IMR-90 (cell line): ENCODE measurements around the gene MED6. TPM values are rescaled to one million over a fixed set of nuclear protein-coding genes. Genes with fewer than 3 reads are reported as not detected.

ENCODE experiments used
- ATAC-seq: fragments of 200-7000 bp; cut with Tn5 transposase; 2 replicates; pipeline ENCODE4 v1.9.1; 2020; ENCODE audit warnings: low read depth, mild to moderate bottlenecking, moderate library complexity
- BruUV-seq: library from RNA; stranded (reverse); fragments of 400-500 nt; replicated peaks from 2 replicates; lab custom pipeline; 2021; lab: Mats Ljungman, UMichigan
- CTCF ChIA-PET: fragments of 300-600 bp; formaldehyde crosslinking; extraction: SDS; loops from one replicate; lab custom pipeline; 2021; ENCODE audit warnings: antibody characterized with exemption; lab: Yijun Ruan, JAX
- POLR2A ChIA-PET: fragments of 300-600 bp; sonication (Branson Sonifier 250); formaldehyde crosslinking; loops from one replicate; lab custom pipeline; 2022; ENCODE audit warnings: antibody characterized with exemption; ENCODE audit not compliant: unreplicated experiment; lab: Charles Lee
- DNase-seq: peaks from one replicate; pipeline ENCODE4 v3.0.0; 2013
- H2AFZ ChIP-seq: replicated peaks from 2 replicates; pipeline ENCODE3; 2013; ENCODE audit warnings: low read length, mild to moderate bottlenecking; ENCODE audit not compliant: poor library complexity
- H2AK5ac ChIP-seq: 2 replicates; pipeline ENCODE4 v1.6.1; 2013; ENCODE audit warnings: low read depth, low read length, inconsistent platforms
- H2AK9ac ChIP-seq: replicated peaks from 2 replicates; pipeline ENCODE3; 2013; ENCODE audit warnings: mild to moderate bottlenecking, low read depth, low read length, moderate library complexity; ENCODE audit not compliant: poor library complexity
- H2BK120ac ChIP-seq: 2 replicates; pipeline ENCODE4 v1.6.1; 2013; ENCODE audit warnings: low read depth, low read length, inconsistent platforms
- H2BK15ac ChIP-seq: 3 replicates; pipeline ENCODE4 v1.6.1; 2013; ENCODE audit warnings: low read depth, low read length, inconsistent platforms
- H2BK20ac ChIP-seq: 2 replicates; pipeline ENCODE4 v1.6.1; 2013; ENCODE audit warnings: low read depth, mild to moderate bottlenecking, inconsistent platforms, low read length, moderate library complexity
- H2BK5ac ChIP-seq: 2 replicates; pipeline ENCODE4 v1.6.1; 2013; ENCODE audit warnings: mild to moderate bottlenecking, low read depth, low read length, inconsistent platforms; ENCODE audit not compliant: poor library complexity, severe bottlenecking
- H3K14ac ChIP-seq: replicated peaks from 2 replicates; pipeline ENCODE4 v1.6.1; 2013; ENCODE audit warnings: low read depth, low read length, inconsistent platforms
- H3K18ac ChIP-seq: 2 replicates; pipeline ENCODE4 v1.6.1; 2013; ENCODE audit warnings: low read depth, low read length, control low read depth
- H3K23ac ChIP-seq: 2 replicates; pipeline ENCODE4 v1.6.1; 2013; ENCODE audit warnings: low read depth, low read length, inconsistent platforms
- H3K27ac ChIP-seq: 2 replicates; pipeline ENCODE4 v1.5.1; 2013; ENCODE audit warnings: mild to moderate bottlenecking, control low read depth, low read length; ENCODE audit not compliant: insufficient read depth
- H3K27me3 ChIP-seq: 2 replicates; pipeline ENCODE4 v1.6.1; 2013; ENCODE audit warnings: low read length; ENCODE audit not compliant: control insufficient read depth, insufficient read depth
- H3K36me3 ChIP-seq: 2 replicates; pipeline ENCODE4 v1.6.1; 2013; ENCODE audit warnings: low read length, mixed read lengths; ENCODE audit not compliant: control insufficient read depth, insufficient read depth
- H3K4ac ChIP-seq: 2 replicates; pipeline ENCODE4 v1.6.1; 2013; ENCODE audit warnings: low read depth, low read length, inconsistent platforms
- H3K4me1 ChIP-seq: 2 replicates; pipeline ENCODE4 v1.6.1; 2013; ENCODE audit warnings: low read length, mixed read lengths; ENCODE audit not compliant: control insufficient read depth, insufficient read depth
- H3K4me2 ChIP-seq: 2 replicates; pipeline ENCODE4 v1.6.1; 2013; ENCODE audit warnings: low read depth, mild to moderate bottlenecking, control low read depth, low read length, moderate library complexity
- H3K4me3 ChIP-seq: 2 replicates; pipeline ENCODE4 v1.5.1; 2013; ENCODE audit warnings: low read depth, mild to moderate bottlenecking, control low read depth, low read length, moderate library complexity; ENCODE audit not compliant: insufficient read depth
- H3K56ac ChIP-seq: 2 replicates; pipeline ENCODE4 v1.6.1; 2013; ENCODE audit warnings: low read length, inconsistent platforms; ENCODE audit not compliant: insufficient read depth; ENCODE audit errors: extremely low read depth
- H3K79me1 ChIP-seq, 2 experiments: 2 replicates each; pipeline ENCODE4 v1.6.1; 2013; ENCODE audit warnings: low read length in 2 of 2, inconsistent platforms in 1 of 2, low read depth in 1 of 2
- H3K9ac ChIP-seq: 2 replicates; pipeline ENCODE4 v1.6.1; 2013; ENCODE audit warnings: low read depth, low read length, control low read depth
- H3K9me1 ChIP-seq: 2 replicates; pipeline ENCODE4 v1.6.1; 2013; ENCODE audit warnings: low read length, inconsistent platforms; ENCODE audit not compliant: insufficient read depth
- H3K9me3 ChIP-seq: 2 replicates; pipeline ENCODE4 v1.6.1; 2013; ENCODE audit warnings: low read length; ENCODE audit not compliant: control insufficient read depth, insufficient read depth
- H4K20me1 ChIP-seq: 2 replicates; pipeline ENCODE4 v1.6.1; 2013; ENCODE audit warnings: low read length, inconsistent platforms; ENCODE audit not compliant: insufficient read depth
- H4K5ac ChIP-seq: 2 replicates; pipeline ENCODE4 v1.6.1; 2013; ENCODE audit warnings: mild to moderate bottlenecking, low read depth, low read length, control low read depth
- H4K8ac ChIP-seq, 2 experiments: 2 replicates each; pipeline ENCODE4 v1.6.1; 2013; ENCODE audit warnings: low read depth in 2 of 2, low read length in 2 of 2, control low read depth in 1 of 2, inconsistent platforms in 1 of 2
- H4K91ac ChIP-seq: 2 replicates; pipeline ENCODE4 v1.6.1; 2013; ENCODE audit warnings: low read depth, low read length, inconsistent platforms; ENCODE audit not compliant: insufficient read depth
- BHLHE40 ChIP-seq: fragments of 150-350 bp; IDR thresholded peaks from 2 replicates; pipeline ENCODE4 v1.6.1; 2016; ENCODE audit warnings: mild to moderate bottlenecking, low read depth, low read length
- CEBPB ChIP-seq: IDR thresholded peaks from 2 replicates; pipeline ENCODE4 v1.6.1; 2012; ENCODE audit warnings: low read depth, low read length, improper control_type of control experiment
- CHD1 ChIP-seq: IDR thresholded peaks from 2 replicates; pipeline ENCODE4 v1.6.1; 2012; ENCODE audit warnings: low read depth, low read length, improper control_type of control experiment
- CTCF ChIP-seq: conservative IDR thresholded peaks from 2 replicates; pipeline ENCODE4 v1.5.1; 2012; ENCODE audit warnings: mild to moderate bottlenecking, low read depth, low read length, improper control_type of control experiment
- FOS ChIP-seq: fragments of 150-350 bp; IDR thresholded peaks from 2 replicates; pipeline ENCODE4 v1.6.1; 2016; ENCODE audit warnings: low read depth, low read length
- MAFK ChIP-seq: IDR thresholded peaks from 2 replicates; pipeline ENCODE4 v1.6.1; 2012; ENCODE audit warnings: low read depth, low read length, improper control_type of control experiment
- MAZ ChIP-seq: IDR thresholded peaks from 2 replicates; pipeline ENCODE4 v1.6.1; 2012; ENCODE audit warnings: low read depth, mild to moderate bottlenecking, low read length, improper control_type of control experiment, moderate library complexity, borderline replicate concordance
- MXI1 ChIP-seq: IDR thresholded peaks from 2 replicates; pipeline ENCODE4 v1.6.1; 2012; ENCODE audit warnings: low read depth, mild to moderate bottlenecking, low read length, moderate library complexity, borderline replicate concordance
- NFE2L2 ChIP-seq: fragments of 150-350 bp; IDR thresholded peaks from 2 replicates; pipeline ENCODE4 v1.6.1; 2016; ENCODE audit warnings: low read depth, mild to moderate bottlenecking, low read length
- POLR2A ChIP-seq: IDR thresholded peaks from 2 replicates; pipeline ENCODE4 v1.6.1; 2012; ENCODE audit warnings: mild to moderate bottlenecking, low read depth, low read length
- RAD21 ChIP-seq: IDR thresholded peaks from 2 replicates; pipeline ENCODE4 v1.6.1; 2012; ENCODE audit warnings: low read length, improper control_type of control experiment
- RCOR1 ChIP-seq: IDR thresholded peaks from 2 replicates; pipeline ENCODE4 v1.6.1; 2012; ENCODE audit warnings: mild to moderate bottlenecking, low read length, improper control_type of control experiment; ENCODE audit not compliant: insufficient replicate concordance
- RFX5 ChIP-seq: IDR thresholded peaks from 2 replicates; pipeline ENCODE4 v1.8.0; 2012; ENCODE audit warnings: low read depth, mild to moderate bottlenecking, low read length, moderate library complexity
- SMC3 ChIP-seq: fragments of 150-350 bp; IDR thresholded peaks from 2 replicates; pipeline ENCODE4 v1.6.1; 2016; ENCODE audit warnings: low read depth, mild to moderate bottlenecking, antibody characterized with exemption, low read length, moderate library complexity
- USF2 ChIP-seq: fragments of 150-350 bp; IDR thresholded peaks from 2 replicates; pipeline ENCODE4 v1.6.1; 2017; ENCODE audit warnings: mild to moderate bottlenecking, antibody characterized with exemption, low read length, low read depth
- dilution Hi-C: fragments of 300-500 bp; cut with HindIII; formaldehyde crosslinking; loops from one replicate; pipeline ENCODE4 v1.14.3; 2018; ENCODE audit warnings: low sequenced_read_pairs; ENCODE audit not compliant: unreplicated experiment
- in situ Hi-C: fragments of 300-500 bp; cut with MboI; formaldehyde crosslinking; loops from 3 replicates; pipeline ENCODE4 v1.14.3; 2019; ENCODE audit warnings: low sequenced_read_pairs, inconsistent platforms, mixed read lengths
- intact Hi-C: fragments of 100-400 bp; cut with micrococcal nuclease; formaldehyde crosslinking; loops from 2 replicates; pipeline ENCODE4 v1.10.0; 2022
- polyA plus RNA-seq, 3 experiments: library from polyadenylated mRNA; depleted of rRNA; stranded (reverse); fragments of >200 nt; gene quantifications; 2 replicates each; pipeline ENCODE4 v1.2.3, GENCODE V29; 2012; ENCODE audit warnings: low replicate concordance in 1 of 3
- total RNA-seq: library from RNA; depleted of rRNA; stranded (reverse); fragments of >200 nt; gene quantifications from 2 replicates; pipeline ENCODE4 v1.2.3, GENCODE V29; 2012

Gene MED6
- total and polyA plus RNA-seq, 2 of the 4 experiments (the other 2 are of a cell fraction), result 24.3 to 31.5 TPM

GRCh38 chr14:70558356-70558755 lies 42.1 kb downstream of the MED6 start:
- Histone ChIP-seq H2AFZ (no peak overlapping the region), H3K9ac (no peak overlapping the region), H3K23ac (no peak overlapping the region), H3K27me3 (no peaks in the 10 kb centered on the region), H4K8ac (no peak overlapping the region), H3K9me3 (no peaks in the 10 kb centered on the region), H3K18ac (no peak overlapping the region), H4K20me1 (no peaks in the 10 kb centered on the region), H3K56ac (no peak overlapping the region), H2AK5ac (no peak overlapping the region), H2BK120ac (no peak overlapping the region), H2BK15ac (no peak overlapping the region), H4K5ac (no peak overlapping the region), H3K9me1 (no peaks in the 10 kb centered on the region), H2BK20ac (no peak overlapping the region), H3K4me3 (no peak overlapping the region), H2AK9ac (no peak overlapping the region), H3K14ac (no peak overlapping the region), H2BK5ac (no peak overlapping the region), H3K4me2 (no peak overlapping the region), H4K91ac (no peak overlapping the region), H3K4me1 (no peaks in the 10 kb centered on the region), H3K4ac (no peak overlapping the region), H3K27ac (no peak overlapping the region), H3K79me1 (no peaks in the 10 kb centered on the region), H3K36me3 (0 out of 2 replicates have a peak, but pooled peaks cover 1% of the 10 kb centered on the region)
- dilution Hi-C loops, result no loop called here
- ChIA-PET CTCF (no interaction called here), POLR2A (no interaction called here)
- DNase-seq (no peak), ATAC-seq (no peak)
- no TSS peak for BruUV-seq
- in situ Hi-C loops, result no loop called here
- intact Hi-C loops, result no loop called here
- TF ChIP-seq NFE2L2 (no peak), RAD21 (no peak), MAZ (no peak), CTCF (no peak), MAFK (no peak), RFX5 (no peak), POLR2A (no peak), FOS (no peak), CHD1 (no peak), BHLHE40 (no peak), MXI1 (no peak), RCOR1 (no peak), SMC3 (no peak), CEBPB (no peak), USF2 (no peak)
